Caki2 (cell line): ENCODE data around the gene EMILIN3. TPM values are rescaled to one million over a fixed set of nuclear protein-coding genes. Genes with fewer than 3 reads are reported as not detected.
"Not testable (repeated sequence)": the region's sequence is repeated elsewhere in the genome, so short reads cannot be mapped to it uniquely, and the experiment has no call there.

ENCODE experiments used
- DNase-seq: peaks from one replicate; pipeline ENCODE4 v3.0.0-alpha.2; 2015; ENCODE audit warnings: low read depth
- in situ Hi-C: cut with HindIII; loops from 2 replicates; pipeline ENCODE4 v1.10.0; 2016; ENCODE audit warnings: low sequenced_read_pairs, low pct_unique_long_range_greater_than_20kb, mixed read lengths
- total RNA-seq: library from RNA; depleted of rRNA; stranded (reverse); fragments of >200 nt; shearing (Covaris generic); gene quantifications from 2 replicates; pipeline ENCODE4 v1.2.3, GENCODE V29; 2014; ENCODE audit warnings: low replicate concordance

EMILIN3 gene
- total RNA-seq, 1 experiment from 2014 or later: not detected

DNA sequence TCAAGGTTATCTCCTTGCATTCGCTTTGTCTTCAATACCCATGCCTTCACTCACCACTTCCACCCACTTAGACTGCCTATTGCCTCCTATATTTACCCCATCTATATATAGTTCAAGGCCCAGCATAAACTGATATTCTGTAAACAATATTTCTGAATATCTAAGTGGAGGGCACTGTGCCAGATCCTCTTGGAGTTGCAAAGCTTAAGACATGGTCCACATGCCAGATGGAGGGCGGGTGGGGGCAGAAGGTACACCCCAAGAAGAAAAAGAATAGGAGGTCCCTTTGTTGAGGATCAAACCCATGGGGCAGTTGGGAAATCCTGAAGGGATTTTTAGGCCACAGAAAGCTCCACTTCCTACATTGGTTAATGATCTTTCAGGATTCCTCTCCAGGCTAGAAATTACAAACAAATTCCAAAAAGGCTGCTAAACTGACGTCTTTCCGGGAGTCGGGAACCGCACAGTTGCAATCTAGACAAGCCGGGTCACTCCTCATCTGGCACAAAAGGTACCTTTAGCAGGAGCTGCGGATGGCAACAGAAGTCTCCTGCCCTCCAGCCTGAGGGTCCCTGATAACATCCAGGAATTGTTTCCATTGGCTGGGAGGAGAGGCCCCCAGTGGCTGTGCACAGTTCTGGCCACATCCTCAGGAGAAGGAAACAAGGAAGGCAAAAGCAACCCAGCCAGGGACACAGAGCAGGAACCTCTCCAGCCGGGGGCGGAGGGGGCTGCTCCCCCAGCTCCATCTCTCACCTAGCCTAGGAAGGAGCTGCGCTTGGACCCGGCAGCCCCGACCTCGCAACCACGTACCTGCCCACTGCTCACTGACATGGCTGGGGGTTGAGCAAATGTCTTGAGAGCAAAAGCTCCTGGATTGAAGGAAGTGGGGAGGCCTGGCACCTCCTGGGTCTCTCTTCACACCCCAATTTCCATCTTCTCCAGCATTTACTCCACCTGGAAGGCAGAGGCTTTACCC is 31.9 kb downstream of the EMILIN3 start:
- no peak for DNase-seq
- in situ Hi-C loops: no loop called here

DNA sequence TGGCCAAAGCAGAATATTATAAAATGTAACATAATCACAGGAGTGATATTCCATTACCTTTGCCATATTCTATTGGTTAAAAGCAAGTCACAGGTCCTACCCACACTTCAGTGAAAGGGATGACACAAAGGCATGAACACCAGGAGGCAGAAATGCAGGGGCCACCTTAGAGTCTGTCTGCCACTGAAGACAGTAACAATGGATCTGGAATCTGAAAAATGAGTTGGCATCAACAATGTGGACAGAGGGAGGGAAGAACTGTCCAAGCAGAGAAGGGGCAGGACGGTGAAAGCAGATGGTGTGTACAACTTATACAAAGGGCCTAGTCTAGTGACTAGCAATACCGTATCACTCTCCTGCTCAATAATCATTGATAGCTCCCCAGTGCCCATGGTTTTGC is 32.6 kb downstream of the EMILIN3 start:
- in situ Hi-C loops: no loop called here
- DNase-seq: no peak

DNA sequence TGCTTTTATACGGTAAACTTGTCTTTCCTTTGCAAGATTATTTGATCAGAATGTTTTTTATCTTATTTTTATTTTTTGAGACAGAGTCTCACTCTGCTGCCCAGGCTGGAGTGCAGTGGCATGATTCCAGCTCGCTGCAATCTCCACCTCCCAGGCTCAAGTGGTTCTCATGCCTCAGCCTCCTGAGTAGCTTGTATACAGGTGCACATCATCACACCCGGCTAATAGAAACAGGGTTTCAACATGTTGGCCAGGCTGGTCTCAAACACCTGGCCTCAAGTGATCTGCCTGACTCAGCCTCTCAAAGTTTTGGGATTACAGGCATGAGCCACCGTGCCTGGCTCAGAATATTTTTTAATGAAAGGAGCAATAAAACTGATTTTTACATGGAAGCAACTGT is 34.9 kb downstream of the EMILIN3 start:
- in situ Hi-C loops: no loop called here
- no peak for DNase-seq

DNA sequence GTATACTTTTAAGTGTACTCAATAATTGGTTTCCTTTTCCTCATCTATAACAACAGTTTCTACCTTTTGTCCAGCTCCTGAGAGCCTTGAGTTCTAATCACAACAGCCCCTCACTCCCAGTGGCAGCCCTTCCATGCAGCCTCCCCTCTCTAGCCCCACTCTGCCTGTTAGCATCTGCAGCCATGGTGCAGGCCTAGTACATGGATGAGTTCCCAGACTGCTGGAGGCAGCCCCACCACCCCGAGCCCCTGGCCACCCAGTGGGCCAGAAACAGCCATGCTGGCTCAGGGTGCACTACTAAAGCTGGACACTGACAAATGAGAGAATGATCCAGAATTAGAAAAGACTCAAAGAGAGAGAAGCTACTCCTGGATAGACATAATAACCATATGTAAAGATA is 35.7 kb downstream of the EMILIN3 start:
- in situ Hi-C loops: no loop called here
- no peak for DNase-seq

DNA sequence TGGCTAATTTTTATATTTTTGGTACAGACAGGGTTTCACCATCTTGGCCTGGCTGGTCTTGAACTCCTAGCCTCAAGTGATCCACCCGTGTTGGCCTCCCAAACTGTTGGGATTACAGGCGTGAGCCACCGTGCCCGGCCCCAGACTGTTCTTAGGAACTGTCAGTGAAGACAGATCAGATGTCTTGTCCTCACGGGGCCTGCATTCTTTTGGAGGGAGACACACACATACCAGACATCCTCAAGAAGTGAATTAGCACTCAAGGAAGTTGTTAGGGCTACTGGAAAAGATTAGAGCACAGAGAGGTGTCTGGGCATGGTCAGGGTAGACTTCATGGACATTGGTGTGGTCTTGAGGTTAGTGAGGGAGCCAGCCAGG is 36.3 kb downstream of the EMILIN3 start:
- in situ Hi-C loops: no loop called here
- no peak for DNase-seq

GRCh38 chr20:41329435-41330342 is 36.9 kb downstream of the EMILIN3 start:
- peak; percentile 94 for DNase-seq
- in situ Hi-C loops: no loop called here

DNA sequence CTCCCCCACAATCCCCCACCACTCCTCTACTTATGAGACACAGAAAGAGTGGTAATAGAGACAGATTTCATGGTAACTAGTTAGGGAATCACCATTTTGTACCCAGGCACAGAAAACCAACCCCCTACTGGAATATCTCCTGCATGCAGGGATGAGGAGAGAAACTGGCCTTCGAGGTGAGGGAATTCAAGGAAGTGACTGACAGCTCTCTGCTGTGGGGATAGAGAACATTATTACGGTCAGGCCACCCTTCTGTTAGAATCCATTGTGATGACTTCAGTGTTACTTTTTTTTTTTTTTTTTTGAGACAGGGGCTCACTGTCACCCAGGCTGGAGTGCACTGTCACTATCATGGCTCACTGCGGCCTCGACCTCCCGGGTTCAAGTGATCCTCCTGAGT is 39.4 kb downstream of the EMILIN3 start:
- DNase-seq: no peak
- in situ Hi-C loops: no loop called here

DNA sequence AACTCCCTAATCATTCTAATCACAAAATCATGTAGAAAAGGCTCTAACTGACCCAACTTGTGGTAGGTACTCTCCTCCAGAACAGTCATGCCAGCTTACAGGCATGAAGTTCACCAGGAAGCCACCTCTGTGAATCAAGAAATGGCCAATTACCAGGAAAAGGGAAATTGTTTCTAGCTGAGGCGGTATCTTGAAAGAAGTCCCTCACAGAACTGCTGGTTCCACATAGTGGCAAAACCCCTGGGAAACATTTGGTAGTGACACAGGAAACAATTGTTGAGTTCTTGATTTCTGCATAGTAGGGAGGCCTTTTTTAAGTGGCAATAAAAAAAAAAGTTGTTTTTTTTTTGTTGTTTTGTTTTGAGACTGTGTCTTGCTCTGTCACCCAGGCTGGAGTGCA is 45.6 kb downstream of the EMILIN3 start:
- in situ Hi-C loops: no loop called here
- DNase-seq: no peak

GRCh38 chr20:41320441-41320840 is 46.2 kb downstream of the EMILIN3 start:
- no peak for DNase-seq
- in situ Hi-C loops: no loop called here

DNA sequence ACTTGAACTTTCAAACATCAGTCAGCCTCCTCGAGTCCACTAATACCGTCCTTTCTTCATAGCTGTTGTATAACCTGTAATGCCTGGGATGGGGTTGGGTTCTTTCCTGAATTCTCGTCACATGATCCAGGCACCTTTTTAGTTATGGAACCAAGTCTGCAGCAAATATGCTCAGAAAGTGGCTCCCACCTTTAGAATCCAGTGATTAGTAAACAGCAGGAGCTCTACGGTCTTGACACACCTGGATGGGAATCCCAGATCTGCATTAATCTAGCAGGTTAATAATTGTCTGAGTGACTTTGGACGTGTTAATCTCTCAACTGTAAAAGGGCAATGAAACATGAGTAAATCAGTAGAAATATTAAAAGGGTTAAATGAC is 48.4 kb downstream of the EMILIN3 start:
- in situ Hi-C loops: no loop called here

GRCh38 chr20:41317546-41318270 is 48.9 kb downstream of the EMILIN3 start, which contains the start of gene ZHX3:
Gene ZHX3, minus strand, starts transcription at chr20:41317731. Its CDS starts 112,815 bp downstream, at chr20:41204916.
- DNase-seq: peak; percentile 95
- in situ Hi-C loops: no loop called here

More for the DNA sequence above, 48.4 kb downstream of the EMILIN3 start:
- DNase-seq: peak; percentile 56

- in situ Hi-C loops: no loop called here
- peak; percentile 61 for DNase-seq
These were observed 49.7 kb downstream of the EMILIN3 start for GRCh38 chr20:41316602-41317545.

- peak; percentile 32 for DNase-seq
- in situ Hi-C loops: no loop called here
These were observed 50.6 kb downstream of the EMILIN3 start for GRCh38 chr20:41316051-41316450.

GRCh38 chr20:41314386-41314785 is 52.2 kb downstream of the EMILIN3 start:
- no peak for DNase-seq
- in situ Hi-C loops: no loop called here

- in situ Hi-C loops, DNase-seq: not testable (repeated sequence)
These were observed 54.6 kb downstream of the EMILIN3 start for GRCh38 chr20:41312009-41312408.
